Thymus (tissue), 11 donors: Measurements from ENCODE around the gene CD9. TPM values are rescaled to one million over a fixed set of nuclear protein-coding genes. Genes with fewer than 3 reads are reported as not detected.

ENCODE experiments used
- DNase-seq, 9 donors: peaks; one replicate each; pipeline ENCODE4 v3.0.0-alpha.2; 2013; ENCODE audit warnings: low spot score in 9 of 9, low read depth in 6 of 9, missing footprints in 1 of 9
- H3K27ac ChIP-seq, 2 donors: one replicate each; pipeline ENCODE4 v1.5.1; 2013; ENCODE audit warnings: control low read depth in 1 of 2, low read depth in 1 of 2, low read length in 1 of 2, mild to moderate bottlenecking in 1 of 2, moderate library complexity in 1 of 2
- H3K27me3 ChIP-seq, 2 donors: one replicate each; pipeline ENCODE4 v1.5.1; 2013; ENCODE audit warnings: low read length in 1 of 2; ENCODE audit not compliant: control insufficient read depth in 2 of 2, insufficient read depth in 1 of 2
- H3K36me3 ChIP-seq, 2 donors: one replicate each; pipeline ENCODE4 v1.5.1; 2013; ENCODE audit warnings: low read length in 1 of 2, mild to moderate bottlenecking in 1 of 2, moderate library complexity in 1 of 2; ENCODE audit not compliant: control insufficient read depth in 2 of 2, insufficient read depth in 2 of 2
- H3K4me1 ChIP-seq, 2 donors: one replicate each; pipeline ENCODE4 v1.5.1; 2013; ENCODE audit warnings: low read length in 2 of 2; ENCODE audit not compliant: control insufficient read depth in 2 of 2, insufficient read depth in 2 of 2
- H3K4me3 ChIP-seq, 2 donors: one replicate each; pipeline ENCODE4 v1.5.1; 2013; ENCODE audit warnings: low read length in 2 of 2, control low read depth in 1 of 2, mild to moderate bottlenecking in 1 of 2
- H3K9me3 ChIP-seq, 2 donors: one replicate each; pipeline ENCODE4 v1.5.1; 2013; ENCODE audit warnings: low read length in 1 of 2, mild to moderate bottlenecking in 1 of 2; ENCODE audit not compliant: control insufficient read depth in 2 of 2, insufficient read depth in 1 of 2
- WGBS: extraction: QIAGEN DNeasy Blood & Tissue Kit; methylation state at CpG from one replicate; pipeline ENCODE4 v1.1.7; 2013; 5-methylcytosine and 5-hydroxymethylcytosine counted together
- polyA plus RNA-seq: library from polyadenylated mRNA; stranded (reverse); fragments of 200-250 nt; gene quantifications from one replicate; pipeline ENCODE4 v1.2.3, GENCODE V29; 2013
- total RNA-seq: library from RNA; stranded (reverse); fragments of 120-200 nt; gene quantifications from one replicate; pipeline ENCODE4 v1.2.4, GENCODE V29; 2013
- donor health status: healthy.

CD9 gene
- total and polyA plus RNA-seq, 2 donors = 50.0 to 198 TPM

DNA sequence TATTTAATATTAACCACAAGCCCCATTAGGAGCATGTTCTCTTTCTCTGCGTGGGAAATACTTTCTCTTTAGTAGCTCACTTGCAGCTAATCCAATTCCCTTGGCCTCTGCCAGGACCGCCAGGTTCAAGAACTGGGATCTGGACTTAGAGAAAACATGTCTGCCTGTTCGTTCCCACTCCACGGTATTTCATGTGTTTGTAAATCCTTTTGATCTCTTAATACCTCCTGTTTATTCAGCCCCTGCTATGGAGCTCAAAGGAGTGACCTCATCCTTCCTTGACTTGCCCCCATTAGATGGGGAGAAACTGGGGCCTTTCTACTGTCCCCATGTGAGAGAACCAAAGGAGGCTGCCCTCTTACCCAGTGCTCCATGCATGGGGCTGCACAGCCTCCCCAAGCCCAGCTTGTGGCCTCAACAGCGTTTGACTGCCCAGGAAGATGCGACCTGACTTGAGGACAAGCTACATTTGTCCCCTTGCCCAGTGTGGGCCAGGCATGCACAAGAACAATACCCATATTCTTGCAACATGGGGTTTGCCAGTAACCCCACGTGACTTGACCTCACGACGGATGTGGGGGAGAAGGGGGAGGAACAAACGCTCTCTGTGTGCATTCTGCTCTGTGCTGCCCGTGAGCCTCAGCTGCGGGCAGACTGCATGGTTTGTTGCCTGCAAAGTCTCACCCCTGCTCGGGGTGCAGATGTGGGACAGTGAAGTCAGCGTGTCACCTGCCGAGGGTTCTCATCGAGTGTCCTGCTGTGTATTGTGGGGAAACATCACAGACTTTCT, 30.3 kb downstream of the CD9 start:
- Histone ChIP-seq H3K36me3 (no peaks in the 10 kb centered on the region), H3K9me3 (no peaks in the 10 kb centered on the region), H3K27ac (peak overlapping the region; percentile 78 to 91), H3K4me3 (no peak overlapping the region), H3K4me1 (peaks cover 20 to 78% of the 10 kb centered on the region in 2 donors), H3K27me3 (no peaks in the 10 kb centered on the region)
- WGBS = 71% methylated on average over 16 of the region's 16 CpGs
- peak; percentile 56 to 93 (median 77) for DNase-seq

DNA sequence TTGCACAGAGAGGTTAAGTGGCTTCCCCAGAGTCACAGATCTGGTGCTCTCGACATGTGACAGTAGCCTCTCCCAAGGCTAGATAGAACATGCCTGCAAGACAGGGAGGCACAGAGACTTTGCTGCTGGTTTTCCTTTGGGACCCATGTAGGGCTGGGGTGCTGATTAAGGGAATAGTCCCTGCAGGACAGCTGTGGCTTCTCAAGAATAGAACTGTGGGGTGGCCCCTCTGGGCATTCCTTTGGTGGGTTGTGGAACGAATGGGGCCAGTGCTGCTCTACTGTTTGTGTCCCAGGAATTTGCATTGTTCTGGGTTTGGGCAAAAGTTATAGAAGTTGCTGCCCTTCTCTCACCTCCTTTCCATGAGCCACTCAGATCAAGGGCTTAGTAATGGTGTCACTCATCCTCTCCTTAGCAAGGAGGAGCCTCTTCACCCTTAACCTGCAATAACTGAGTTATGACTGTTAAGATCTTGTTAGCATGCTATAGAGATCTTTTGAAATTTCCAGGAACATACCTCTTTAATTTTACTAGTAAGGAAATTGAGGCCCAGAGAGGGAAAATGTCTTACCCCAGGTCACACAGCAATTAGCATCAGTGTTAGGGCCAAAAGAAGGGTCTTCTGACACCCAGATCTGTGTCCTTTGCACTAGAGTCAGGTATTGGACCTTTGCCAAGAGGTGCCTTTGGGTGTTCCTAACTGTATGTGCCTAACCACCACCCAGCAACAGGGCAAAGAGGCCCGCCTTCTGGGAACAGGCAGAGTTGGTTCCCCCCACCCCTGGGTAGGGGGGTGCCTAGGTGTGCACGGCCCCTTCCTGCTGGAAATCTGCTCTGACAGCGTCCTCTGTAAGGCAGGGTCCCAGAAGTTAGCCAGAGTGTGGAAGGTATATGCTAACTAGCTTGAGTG, 31.4 kb downstream of the CD9 start:
- Histone ChIP-seq H3K4me1 (peaks cover 20 to 74% of the 10 kb centered on the region in 2 donors), H3K4me3 (no peak overlapping the region), H3K36me3 (no peaks in the 10 kb centered on the region), H3K9me3 (no peaks in the 10 kb centered on the region), H3K27ac (peak overlapping the region; percentile 68 to 91), H3K27me3 (no peaks in the 10 kb centered on the region)
- DNase-seq = no peak
- 91% methylated on average over 5 of the region's 5 CpGs for WGBS

DNA sequence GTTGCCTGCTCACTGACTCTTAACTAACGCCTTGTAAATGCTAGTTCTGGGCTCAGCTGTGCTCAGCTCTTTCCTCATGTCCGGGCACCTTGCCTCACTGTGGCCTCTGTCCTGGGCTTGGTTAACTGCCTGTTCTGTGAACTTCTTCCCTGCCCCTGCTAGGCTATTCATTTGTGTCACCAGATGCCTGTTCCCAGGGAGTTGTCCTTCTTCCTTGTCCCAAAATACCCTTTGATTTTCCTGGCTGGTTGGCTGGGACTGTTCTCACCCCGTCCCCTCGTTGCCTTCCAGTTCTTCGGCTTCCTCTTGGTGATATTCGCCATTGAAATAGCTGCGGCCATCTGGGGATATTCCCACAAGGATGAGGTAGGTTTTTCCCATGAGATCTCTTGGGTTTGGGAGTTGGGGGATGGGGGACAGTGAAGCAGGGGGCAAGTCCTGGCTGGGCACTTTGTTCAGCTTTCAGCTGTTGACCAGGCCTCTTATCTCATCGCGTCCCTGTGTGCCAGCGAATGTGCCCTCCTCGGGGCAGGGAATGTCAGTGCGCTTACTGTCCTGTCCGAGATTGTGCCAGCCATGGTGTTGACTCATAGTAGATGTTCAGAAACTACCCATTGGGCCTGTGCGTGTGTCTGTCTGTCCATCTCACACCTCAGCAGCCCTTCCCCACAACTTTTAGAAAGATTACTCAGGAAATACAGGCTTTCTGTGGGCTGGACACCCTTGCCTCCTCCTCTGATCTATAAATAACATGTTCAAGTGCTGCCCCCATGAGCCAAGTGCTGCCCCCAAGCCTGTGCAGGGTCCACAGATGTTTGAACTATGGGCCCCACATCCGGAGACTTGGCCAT, 33.1 kb downstream of the CD9 start:
- no peak for DNase-seq
- WGBS = 93% methylated on average over 15 of the region's 15 CpGs
- no peak overlapping the region for H3K27ac ChIP-seq
- peaks cover 20 to 62% of the 10 kb centered on the region in 2 donors for H3K4me1 ChIP-seq
- H3K9me3 ChIP-seq = no peaks in the 10 kb centered on the region
- H3K36me3 ChIP-seq = peaks cover 0 to 3% of the 10 kb centered on the region in 2 donors
- no peak overlapping the region for H3K4me3 ChIP-seq
- H3K27me3 ChIP-seq = no peaks in the 10 kb centered on the region

DNA sequence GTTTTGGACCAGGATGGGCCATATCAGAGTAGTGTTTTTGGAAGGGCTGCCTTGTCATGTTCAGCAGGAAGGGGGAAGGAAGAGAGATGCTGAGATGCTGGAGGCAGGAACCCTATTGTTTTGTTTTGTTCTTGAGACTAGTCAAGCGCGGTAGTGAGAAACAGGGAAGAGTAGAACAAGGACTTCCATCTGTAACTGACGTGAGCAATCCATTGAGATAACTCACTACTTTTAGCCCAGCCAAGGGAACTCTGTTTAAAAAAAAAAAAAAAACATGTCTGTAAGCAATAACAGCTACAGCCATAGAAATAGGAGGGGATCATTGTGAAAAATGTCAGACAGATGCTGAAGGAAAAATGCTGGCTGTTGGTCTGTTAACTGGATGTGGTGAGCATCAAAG, 34.0 kb downstream of the CD9 start:
- Histone ChIP-seq H3K9me3 (no peaks in the 10 kb centered on the region), H3K27me3 (no peaks in the 10 kb centered on the region), H3K4me3 (no peak overlapping the region), H3K27ac (no peak overlapping the region), H3K4me1 (peaks cover 20 to 54% of the 10 kb centered on the region in 2 donors), H3K36me3 (peaks cover 0 to 3% of the 10 kb centered on the region in 2 donors)
- DNase-seq = no peak
- 93% methylated on average over 3 of the region's 3 CpGs for WGBS

DNA sequence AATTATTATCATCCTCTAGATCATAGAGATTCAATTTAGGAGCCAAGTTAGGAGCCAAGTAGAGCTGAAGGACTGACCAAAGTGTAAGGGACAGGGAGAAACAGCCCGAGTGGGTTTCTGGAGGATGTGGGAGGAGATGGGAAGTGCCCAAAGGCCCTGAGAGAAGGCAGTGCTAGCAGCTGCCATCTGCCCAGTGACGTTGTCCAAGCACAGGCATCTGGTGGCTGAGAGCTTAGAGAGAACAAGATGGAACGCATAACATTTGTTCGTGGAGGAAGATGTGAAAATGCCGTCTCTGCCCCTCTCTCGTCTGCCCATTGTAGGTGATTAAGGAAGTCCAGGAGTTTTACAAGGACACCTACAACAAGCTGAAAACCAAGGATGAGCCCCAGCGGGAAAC, 34.7 kb downstream of the CD9 start:
- peaks cover 16 to 47% of the 10 kb centered on the region in 2 donors for H3K4me1 ChIP-seq
- no peaks in the 10 kb centered on the region for H3K27me3 ChIP-seq
- no peak overlapping the region for H3K27ac ChIP-seq
- 95% methylated on average over 7 of the region's 7 CpGs for WGBS
- H3K4me3 ChIP-seq = no peak overlapping the region
- DNase-seq = no peak
- H3K36me3 ChIP-seq = peaks cover 0 to 3% of the 10 kb centered on the region in 2 donors
- no peaks in the 10 kb centered on the region for H3K9me3 ChIP-seq

DNA sequence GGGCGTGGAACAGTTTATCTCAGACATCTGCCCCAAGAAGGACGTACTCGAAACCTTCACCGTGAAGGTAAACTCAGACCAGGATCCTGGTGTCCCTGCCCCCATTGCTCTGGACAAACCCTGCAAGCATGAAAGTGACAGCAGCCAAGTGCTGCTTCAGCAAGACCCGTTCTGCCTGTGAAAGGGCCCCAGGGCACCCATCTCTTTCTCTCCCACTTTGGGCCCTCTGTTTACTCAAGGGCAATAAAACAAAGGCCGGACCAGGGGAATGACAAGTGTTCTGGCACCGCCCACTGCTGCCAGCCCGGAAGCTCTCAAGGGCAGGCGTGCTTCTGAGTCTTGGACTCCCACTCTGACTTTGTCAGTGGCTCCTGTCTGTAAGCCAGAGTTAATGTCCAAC, 35.3 kb downstream of the CD9 start:
- peaks cover 10 to 41% of the 10 kb centered on the region in 2 donors for H3K4me1 ChIP-seq
- 93% methylated on average over 9 of the region's 9 CpGs for WGBS
- no peak overlapping the region for H3K4me3 ChIP-seq
- peaks cover 0 to 3% of the 10 kb centered on the region in 2 donors for H3K36me3 ChIP-seq
- no peaks in the 10 kb centered on the region for H3K27me3 ChIP-seq
- no peak overlapping the region for H3K27ac ChIP-seq
- H3K9me3 ChIP-seq = no peaks in the 10 kb centered on the region
- DNase-seq = no peak

DNA sequence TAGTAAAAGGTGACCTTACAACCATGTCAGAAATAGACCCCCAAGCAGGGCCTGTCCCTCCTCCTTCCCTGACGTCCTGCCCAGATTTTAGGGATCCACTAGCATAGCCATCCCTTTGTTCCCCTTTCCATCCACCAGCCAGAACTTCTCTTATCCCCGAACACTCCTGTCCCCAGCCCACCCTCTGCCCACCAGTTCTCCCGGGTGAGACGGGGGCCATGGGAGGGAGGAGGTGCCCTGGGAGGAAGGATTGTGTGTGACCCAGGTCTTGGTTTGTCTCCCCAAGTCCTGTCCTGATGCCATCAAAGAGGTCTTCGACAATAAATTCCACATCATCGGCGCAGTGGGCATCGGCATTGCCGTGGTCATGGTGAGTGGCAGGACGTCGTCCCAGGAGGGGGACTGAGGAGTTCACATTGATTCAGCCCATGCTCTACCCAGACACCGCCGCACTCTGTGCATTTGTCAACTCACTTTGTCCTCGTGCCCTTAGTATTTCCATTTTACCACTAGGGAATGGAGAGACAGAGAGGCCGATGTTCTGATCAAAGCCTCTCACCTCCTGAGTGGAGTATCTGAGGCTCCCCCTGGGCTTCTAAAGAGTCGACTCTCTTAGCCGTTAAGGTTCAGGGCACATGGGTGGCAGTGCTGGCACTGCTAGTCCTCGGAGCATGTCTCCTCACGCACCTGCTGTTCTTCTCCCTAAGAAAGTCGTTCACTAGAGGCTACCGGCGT, 35.9 kb downstream of the CD9 start:
- H3K36me3 ChIP-seq = peaks cover 0 to 3% of the 10 kb centered on the region in 2 donors
- 91% methylated on average over 22 of the region's 22 CpGs for WGBS
- peaks cover 9 to 35% of the 10 kb centered on the region in 2 donors for H3K4me1 ChIP-seq

DNA sequence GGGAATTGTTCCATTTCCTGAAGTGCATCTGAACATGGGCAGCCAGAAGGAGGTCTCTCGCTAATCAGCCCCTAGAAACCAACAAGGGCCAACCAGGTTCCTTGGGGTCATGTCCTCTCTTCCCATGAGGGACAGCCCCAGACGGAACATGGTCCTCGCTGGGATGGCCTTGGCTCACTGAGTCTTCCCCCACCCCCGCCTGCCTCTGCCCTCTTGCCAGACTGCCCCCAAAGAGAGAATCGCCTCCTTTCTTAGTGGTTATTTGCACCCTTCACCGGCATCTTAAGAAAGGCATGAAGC, 36.4 kb downstream of the CD9 start:
- H3K4me1 ChIP-seq = peaks cover 5 to 30% of the 10 kb centered on the region in 2 donors
- 97% methylated on average over 6 of the region's 6 CpGs for WGBS
- H3K9me3 ChIP-seq = no peaks in the 10 kb centered on the region
- DNase-seq = no peak
- H3K27ac ChIP-seq = no peak overlapping the region
- no peaks in the 10 kb centered on the region for H3K27me3 ChIP-seq
- peaks cover 0 to 3% of the 10 kb centered on the region in 2 donors for H3K36me3 ChIP-seq
- H3K4me3 ChIP-seq = no peak overlapping the region

More for the DNA sequence above, 35.9 kb downstream of the CD9 start:
- DNase-seq = no peak
- Histone ChIP-seq H3K4me3 (no peak overlapping the region), H3K27me3 (no peaks in the 10 kb centered on the region), H3K27ac (no peak overlapping the region), H3K9me3 (no peaks in the 10 kb centered on the region)
